H1 (cell line): ENCODE measurements around the gene ENTPD8. TPM values are rescaled to one million over a fixed set of nuclear protein-coding genes. Genes with fewer than 3 reads are reported as not detected.

Source experiments
- ATF2 ChIP-seq: IDR thresholded peaks from 2 replicates; pipeline ENCODE4 v1.6.1; 2012; ENCODE audit warnings: low read length, inconsistent platforms
- BRCA1 ChIP-seq: IDR thresholded peaks from 2 replicates; pipeline ENCODE4 v1.6.1; 2012; ENCODE audit warnings: low read depth, low read length, improper control_type of control experiment
- EZH2 ChIP-seq: fragments of 200-600 bp; sonication (generic); IDR thresholded peaks from 2 replicates; pipeline ENCODE4 v1.7.1; 2012; ENCODE audit warnings: low read depth, mild to moderate bottlenecking, moderate library complexity, low read length, inconsistent platforms; ENCODE audit not compliant: severe bottlenecking
- HDAC6 ChIP-seq: IDR thresholded peaks from one replicate; pipeline ENCODE4 v1.7.1; 2012; ENCODE audit warnings: low read depth, mild to moderate bottlenecking, inconsistent platforms, low read length, moderate library complexity
- NANOG ChIP-seq: IDR thresholded peaks from 2 replicates; pipeline ENCODE4 v1.6.1; 2011; ENCODE audit warnings: low read length, low read depth, mild to moderate bottlenecking, inconsistent platforms; ENCODE audit not compliant: insufficient read depth, poor library complexity, severe bottlenecking
- POLR2A ChIP-seq, 2 experiments: IDR thresholded peaks; 1 replicate in 1 of 2; 2 replicates in 1 of 2; pipeline ENCODE4 v1.6.1; 2011; ENCODE audit warnings: low read depth in 2 of 2, low read length in 2 of 2, mild to moderate bottlenecking in 2 of 2; ENCODE audit errors: control extremely low read depth in 1 of 2
- POU5F1 ChIP-seq: IDR thresholded peaks from 2 replicates; pipeline ENCODE4 v1.6.1; 2011; ENCODE audit warnings: low read depth, mild to moderate bottlenecking, low read length, moderate library complexity
- SIRT6 ChIP-seq: IDR thresholded peaks from one replicate; pipeline ENCODE4 v1.7.1; 2012; ENCODE audit warnings: low read length, inconsistent platforms
- TBP ChIP-seq: IDR thresholded peaks from 2 replicates; pipeline ENCODE4 v1.6.1; 2011; ENCODE audit warnings: low read depth, low read length, improper control_type of control experiment
- YY1 ChIP-seq: IDR thresholded peaks from 2 replicates; pipeline ENCODE4 v1.6.1; 2011; ENCODE audit warnings: low read depth, mild to moderate bottlenecking, low read length
- ZNF274 ChIP-seq: IDR thresholded peaks from 2 replicates; pipeline ENCODE4 v1.7.0; 2012; ENCODE audit warnings: low read length, borderline replicate concordance; ENCODE audit errors: extremely low read depth
- polyA plus RNA-seq, 7 experiments: library from polyadenylated mRNA; depleted of rRNA in 3 of 7; stranded (reverse) in 5 of 7; unstranded in 2 of 7; fragments of >200 nt in 5 of 7; fragments of 200-250 nt in 2 of 7; gene quantifications; 1 replicate in 5 of 7; 2 replicates in 1 of 7; 4 replicates in 1 of 7; pipeline versions ENCODE4 v1.2.1 to v1.2.3, GENCODE V29; 2011 to 2013; ENCODE audit warnings: missing spikeins in 2 of 7, mixed read lengths in 2 of 7
- total RNA-seq: library from RNA; stranded (reverse); fragmentation: NEBNext Ultra II Directional; extraction: Animal tissue kit (Norgen Biotek cat#: 25700); gene quantifications from 2 replicates; pipeline ENCODE4 v1.2.1, GENCODE V29; 2021

ENTPD8 gene
- total and polyA plus RNA-seq, 2 of the 8 experiments (the other 6 are each of a cell fraction or from before 2014, with no cell fraction given): 0.48 to 0.51 TPM

GRCh38 chr9:137406876-137407589 is 34.1 kb downstream of the ENTPD8 start (continued):
- no peak for TF ChIP-seq POU5F1
- no peak for TF ChIP-seq SIRT6
- no peak for TF ChIP-seq ATF2
- no peak for TF ChIP-seq BRCA1
- no peak for TF ChIP-seq ZNF274
- TF ChIP-seq HDAC6: no peak
- TF ChIP-seq YY1: peak; percentile 36; the same call in 1 of the 2 replicates
- TF ChIP-seq TBP: no peak
- TF ChIP-seq NANOG: no peak
- no peak for TF ChIP-seq EZH2
- no peak for TF ChIP-seq POLR2A (IDR thresholded peaks at IDR 0.05; ENCODE audit: control extremely low read depth in 1 of 2, low read depth in 2 of 2, low read length in 2 of 2)
